Psoas muscle (tissue), 8 donors: ENCODE results near the gene FGF10. TPM values are rescaled to one million over a fixed set of nuclear protein-coding genes. Genes with fewer than 3 reads are reported as not detected.

Experiments
- ATAC-seq, 4 donors: fragments of 200-7000 bp; cut with Tn5 transposase; one replicate each; pipeline ENCODE4 v1.9.1; 2020; ENCODE audit warnings: moderate library complexity in 3 of 4, mild to moderate bottlenecking in 2 of 4
- DNase-seq, 2 donors: peaks; one replicate each; pipeline ENCODE4 v3.0.0-alpha.2; 2020
- H3K27ac ChIP-seq: fragments of 200-600 bp; one replicate; pipeline ENCODE4 v1.8.0; 2022
- H3K27me3 ChIP-seq, 3 donors: fragments of 200-600 bp in 1 of 3; one replicate each; pipeline versions ENCODE4 v1.6.1 to v1.8.0; 2013 to 2022; ENCODE audit warnings: low read length in 2 of 3, mild to moderate bottlenecking in 2 of 3, moderate library complexity in 1 of 3; ENCODE audit not compliant: insufficient read depth in 3 of 3
- H3K36me3 ChIP-seq, 2 donors: fragments of 200-600 bp in 1 of 2; one replicate each; pipeline versions ENCODE4 v1.6.1 to v1.8.0; 2013 to 2022; ENCODE audit warnings: low read depth in 1 of 2, mild to moderate bottlenecking in 1 of 2, moderate library complexity in 1 of 2; ENCODE audit not compliant: insufficient read depth in 1 of 2
- H3K4me1 ChIP-seq: fragments of 200-600 bp; one replicate; pipeline ENCODE4 v1.8.0; 2022
- H3K4me3 ChIP-seq: fragments of 200-600 bp; one replicate; pipeline ENCODE4 v1.8.0; 2022; ENCODE audit warnings: mild to moderate bottlenecking
- H3K9me3 ChIP-seq: fragments of 200-600 bp; one replicate; pipeline ENCODE4 v1.8.0; 2022
- CTCF ChIP-seq: fragments of 200-600 bp; IDR thresholded peaks from one replicate; pipeline ENCODE4 v1.8.0; 2022; ENCODE audit warnings: antibody characterized with exemption
- WGBS, 3 donors: extraction: QIAGEN DNeasy Blood & Tissue Kit; methylation state at CpG; one replicate each; pipeline versions ENCODE4 v1.1.6 to v1.1.7; 2013; 5-methylcytosine and 5-hydroxymethylcytosine counted together
- intact Hi-C, 2 donors: fragments of 100-400 bp; cut with DNase I; formaldehyde crosslinking; loops; one replicate each; pipeline versions ENCODE4 v1.11.0 to v1.14.2; 2022
- polyA plus RNA-seq, 3 donors: library from polyadenylated mRNA; stranded (reverse); fragments of 200-250 nt; gene quantifications; one replicate each; pipeline ENCODE4 v1.2.3, GENCODE V29; 2013
- total RNA-seq, 4 donors: library from RNA; stranded (reverse); fragmentation: NEBNext Ultra II Directional in 2 of 4; extraction: Animal tissue kit (Norgen Biotek cat#: 25700) in 2 of 4; gene quantifications; one replicate each; pipeline versions ENCODE4 v1.2.1 to v1.2.4, GENCODE V29; 2021 to 2023
- donor health status: healthy with polysubstance abuse.
- donor health status: DM: no; HTN: no; CAD: no; lungs with moderate emphysema.
- donor health status: Bipolar disorder and iron deficiency.
- donor health status: healthy.
- donor health status: DM: yes; HTN: yes; CAD: no.
- donor health status: DM: no; HTN: no; CAD: no.
- donor health status: DM: no; HTN: no; CAD: no.
- donor health status: DM: yes; HTN: yes; CAD: no.

FGF10 gene
- total and polyA plus RNA-seq, 7 donors: 0.21 to 1.8 (median 0.86) TPM

- H3K27ac ChIP-seq: no peak overlapping the region
- ATAC-seq (no peak), DNase-seq (no peak)
- intact Hi-C loops: no loop called here
- no peaks in the 10 kb centered on the region for H3K36me3 ChIP-seq
- WGBS, 3 donors: 80 to 89% (median 83%) methylated on average over 4 of the region's 4 CpGs
- no peaks in the 10 kb centered on the region for H3K9me3 ChIP-seq
- H3K4me3 ChIP-seq: no peak overlapping the region
- no peaks in the 10 kb centered on the region for H3K27me3 ChIP-seq
- TF ChIP-seq CTCF: no peak
- H3K4me1 ChIP-seq: no peaks in the 10 kb centered on the region
These were observed 12.4 kb upstream of the FGF10 start for GRCh38 chr5:44401611-44402010.

- no peak for TF ChIP-seq CTCF
- Histone ChIP-seq H3K36me3 (no peaks in the 10 kb centered on the region), H3K9me3 (no peaks in the 10 kb centered on the region), H3K4me3 (no peak overlapping the region), H3K4me1 (no peaks in the 10 kb centered on the region), H3K27ac (no peak overlapping the region), H3K27me3 (no peaks in the 10 kb centered on the region)
- no peak for ATAC-seq
- no peak for DNase-seq
- intact Hi-C loops: no loop called here
These were observed 9.2 kb upstream of the FGF10 start for GRCh38 chr5:44398382-44398781.

- WGBS, 3 donors: 81 to 89% (median 87%) methylated on average over 3 of the region's 3 CpGs
- no peak for TF ChIP-seq CTCF
- H3K27me3 ChIP-seq: no peaks in the 10 kb centered on the region
- H3K4me3 ChIP-seq: no peak overlapping the region
- no peak overlapping the region for H3K27ac ChIP-seq
- ATAC-seq (no peak), DNase-seq (no peak)
- no peaks in the 10 kb centered on the region for H3K4me1 ChIP-seq
- intact Hi-C loops: no loop called here
- no peaks in the 10 kb centered on the region for H3K36me3 ChIP-seq
- no peaks in the 10 kb centered on the region for H3K9me3 ChIP-seq
These were observed 7.1 kb upstream of the FGF10 start for GRCh38 chr5:44396312-44396711.

GRCh38 chr5:44390351-44390750 is 1.1 kb upstream of the FGF10 start:
- 48 to 56% (median 56%) methylated on average over 2 of the region's 2 CpGs for WGBS, 3 donors
- Histone ChIP-seq H3K27me3 (peaks cover 0 to 29% (median 3%) of the 10 kb centered on the region in 3 donors), H3K27ac (no peak overlapping the region), H3K4me1 (peaks cover 5% of the 10 kb centered on the region), H3K4me3 (peak overlapping the region; percentile 67), H3K9me3 (no peaks in the 10 kb centered on the region), H3K36me3 (no peaks in the 10 kb centered on the region)
- TF ChIP-seq CTCF: no peak
- DNase-seq (no peak), ATAC-seq (no peak)
- intact Hi-C loops: no loop called here

GRCh38 chr5:44389823-44390143 is 563 bp upstream of the FGF10 start:
- no peak for TF ChIP-seq CTCF
- no peaks in the 10 kb centered on the region for H3K9me3 ChIP-seq
- ATAC-seq (peak in 2 of 4 donors; percentile 11 to 31), DNase-seq (no peak)
- intact Hi-C loops: no loop called here
- 2 to 3% (median 2%) methylated on average over 5 of the region's 5 CpGs for WGBS, 3 donors
- H3K36me3 ChIP-seq: no peaks in the 10 kb centered on the region
- peak overlapping the region; percentile 67 for H3K4me3 ChIP-seq
- no peak overlapping the region for H3K27ac ChIP-seq
- peaks cover 0 to 29% (median 3%) of the 10 kb centered on the region in 3 donors for H3K27me3 ChIP-seq
- H3K4me1 ChIP-seq: peaks cover 5% of the 10 kb centered on the region
